ENCODE data around the gene FGD6. TPM values are rescaled to one million over a fixed set of nuclear protein-coding genes. Genes with fewer than 3 reads are reported as not detected.

The FGD6 gene
- total and polyA plus RNA-seq, 2 donors (not counting 1 experiment from before 2014, with no cell fraction given) = 3.3 to 4.7 TPM

DNA sequence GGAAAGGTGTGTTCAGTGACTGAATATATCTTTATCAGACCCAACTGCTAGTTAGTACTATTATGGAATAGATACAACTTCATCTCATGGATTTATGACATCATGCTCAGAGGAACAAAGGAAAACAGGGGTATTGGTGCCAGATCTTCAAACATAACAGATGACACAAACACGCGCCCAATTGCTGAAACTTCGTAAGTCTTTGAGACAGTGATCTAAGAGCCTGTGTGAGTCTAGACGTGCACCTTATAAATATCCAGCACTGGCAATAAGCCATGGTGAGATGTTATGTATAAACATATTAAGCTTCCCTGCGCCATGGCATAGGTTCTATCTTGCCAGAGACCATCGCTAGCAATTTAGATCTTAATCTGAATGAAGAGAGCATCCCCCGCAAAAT, 101.6 kb downstream of the FGD6 start:
- TF ChIP-seq EZH2 (IDR thresholded peaks at IDR 0.05; ENCODE audit: low read length, missing control alignments) = no peak
- TF ChIP-seq, protein P1, sequence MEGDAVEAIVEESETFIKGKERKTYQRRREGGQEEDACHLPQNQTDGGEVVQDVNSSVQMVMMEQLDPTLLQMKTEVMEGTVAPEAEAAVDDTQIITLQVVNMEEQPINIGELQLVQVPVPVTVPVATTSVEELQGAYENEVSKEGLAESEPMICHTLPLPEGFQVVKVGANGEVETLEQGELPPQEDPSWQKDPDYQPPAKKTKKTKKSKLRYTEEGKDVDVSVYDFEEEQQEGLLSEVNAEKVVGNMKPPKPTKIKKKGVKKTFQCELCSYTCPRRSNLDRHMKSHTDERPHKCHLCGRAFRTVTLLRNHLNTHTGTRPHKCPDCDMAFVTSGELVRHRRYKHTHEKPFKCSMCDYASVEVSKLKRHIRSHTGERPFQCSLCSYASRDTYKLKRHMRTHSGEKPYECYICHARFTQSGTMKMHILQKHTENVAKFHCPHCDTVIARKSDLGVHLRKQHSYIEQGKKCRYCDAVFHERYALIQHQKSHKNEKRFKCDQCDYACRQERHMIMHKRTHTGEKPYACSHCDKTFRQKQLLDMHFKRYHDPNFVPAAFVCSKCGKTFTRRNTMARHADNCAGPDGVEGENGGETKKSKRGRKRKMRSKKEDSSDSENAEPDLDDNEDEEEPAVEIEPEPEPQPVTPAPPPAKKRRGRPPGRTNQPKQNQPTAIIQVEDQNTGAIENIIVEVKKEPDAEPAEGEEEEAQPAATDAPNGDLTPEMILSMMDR (conservative IDR thresholded peaks at IDR 0.05 in 1 of 2, IDR thresholded peaks at IDR 0.05 in 1 of 2; ENCODE audit: low read depth in 1 of 2, low read length in 2 of 2) = no peak
- peak in 1 of 2 donors; percentile 11 for DNase-seq (ENCODE audit: low read depth in 2 of 2)
- Histone ChIP-seq H3K4me1 (ENCODE audit: control insufficient read depth, extremely low read depth, insufficient read depth, low read length) (peaks cover 14% of the 10 kb centered on the region), H3K9me3 (ENCODE audit: control insufficient read depth, insufficient read depth, low read depth, low read length) (no peaks in the 10 kb centered on the region), H3K27ac (ENCODE audit: insufficient read depth, low read length) (no peak overlapping the region), H4K20me1 (ENCODE audit: control insufficient read depth, extremely low read depth, insufficient read depth, low read length) (no peaks in the 10 kb centered on the region), H2AFZ (ENCODE audit: low read length) (no peak overlapping the region), H3K79me2 (ENCODE audit: control insufficient read depth, insufficient read depth, low read length) (no peaks in the 10 kb centered on the region), H3K4me3 (replicated peaks in 1 of 4; ENCODE audit: control extremely low read depth in 1 of 4, insufficient read depth in 1 of 4, low read depth in 3 of 4, low read length in 4 of 4) (no peak overlapping the region), H3K9ac (ENCODE audit: insufficient read depth, low read length) (no peak overlapping the region), H3K36me3 (ENCODE audit: control insufficient read depth, insufficient read depth, low read length) (no peaks in the 10 kb centered on the region), H3K27me3 (ENCODE audit: control insufficient read depth, insufficient read depth, low read length) (no peaks in the 10 kb centered on the region), H3K4me2 (ENCODE audit: extremely low read depth, insufficient read depth, low read length) (no peak overlapping the region)

DNA sequence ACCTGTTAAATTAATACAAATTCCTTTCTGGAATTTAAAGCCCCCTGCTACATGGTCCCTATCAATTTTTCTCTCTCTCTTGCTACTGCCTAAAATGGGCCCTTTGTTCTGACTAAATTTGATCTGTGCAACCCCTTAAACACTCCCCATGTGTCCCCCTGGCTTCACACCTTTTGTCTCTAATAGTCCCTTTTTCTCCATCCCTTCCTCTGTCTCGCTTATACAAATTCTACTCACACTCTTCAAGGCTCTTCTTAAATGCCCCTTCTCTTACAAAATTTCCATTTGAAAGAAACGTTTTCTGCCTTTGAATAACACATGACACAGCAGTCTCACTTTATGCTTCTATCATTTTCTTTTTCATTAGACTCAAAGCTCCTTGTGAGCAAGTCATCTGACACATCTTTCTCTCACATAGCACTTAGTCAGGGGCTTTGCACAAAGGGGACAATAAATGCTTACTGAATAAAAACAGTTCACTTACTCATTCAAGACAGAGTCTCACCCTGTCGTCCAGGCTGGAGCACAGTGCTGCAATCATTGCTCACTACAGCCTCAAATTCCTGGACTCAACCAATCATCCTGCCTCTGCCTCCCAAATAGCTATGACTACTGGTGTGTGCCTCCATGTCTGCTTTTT, 102.4 kb downstream of the FGD6 start:
- H3K27ac ChIP-seq (ENCODE audit: insufficient read depth, low read length) = no peak overlapping the region
- no peak overlapping the region for H3K4me2 ChIP-seq (ENCODE audit: extremely low read depth, insufficient read depth, low read length)
- H3K4me3 ChIP-seq (replicated peaks in 1 of 4; ENCODE audit: control extremely low read depth in 1 of 4, insufficient read depth in 1 of 4, low read depth in 3 of 4, low read length in 4 of 4) = no peak overlapping the region
- H3K9me3 ChIP-seq (ENCODE audit: control insufficient read depth, insufficient read depth, low read depth, low read length) = no peaks in the 10 kb centered on the region
- H3K36me3 ChIP-seq (ENCODE audit: control insufficient read depth, insufficient read depth, low read length) = no peaks in the 10 kb centered on the region
- TF ChIP-seq, protein P1 (conservative IDR thresholded peaks at IDR 0.05 in 1 of 2, IDR thresholded peaks at IDR 0.05 in 1 of 2; ENCODE audit: low read depth in 1 of 2, low read length in 2 of 2) = no peak
- TF ChIP-seq EZH2 (IDR thresholded peaks at IDR 0.05; ENCODE audit: low read length, missing control alignments) = no peak
- H3K4me1 ChIP-seq (ENCODE audit: control insufficient read depth, extremely low read depth, insufficient read depth, low read length) = peaks cover 14% of the 10 kb centered on the region
- no peaks in the 10 kb centered on the region for H3K27me3 ChIP-seq (ENCODE audit: control insufficient read depth, insufficient read depth, low read length)
- H4K20me1 ChIP-seq (ENCODE audit: control insufficient read depth, extremely low read depth, insufficient read depth, low read length) = no peaks in the 10 kb centered on the region
- no peaks in the 10 kb centered on the region for H3K79me2 ChIP-seq (ENCODE audit: control insufficient read depth, insufficient read depth, low read length)
- H3K9ac ChIP-seq (ENCODE audit: insufficient read depth, low read length) = no peak overlapping the region
- H2AFZ ChIP-seq (ENCODE audit: low read length) = no peak overlapping the region
- DNase-seq (ENCODE audit: low read depth in 2 of 2) = peak in 1 of 2 donors; percentile 34

DNA sequence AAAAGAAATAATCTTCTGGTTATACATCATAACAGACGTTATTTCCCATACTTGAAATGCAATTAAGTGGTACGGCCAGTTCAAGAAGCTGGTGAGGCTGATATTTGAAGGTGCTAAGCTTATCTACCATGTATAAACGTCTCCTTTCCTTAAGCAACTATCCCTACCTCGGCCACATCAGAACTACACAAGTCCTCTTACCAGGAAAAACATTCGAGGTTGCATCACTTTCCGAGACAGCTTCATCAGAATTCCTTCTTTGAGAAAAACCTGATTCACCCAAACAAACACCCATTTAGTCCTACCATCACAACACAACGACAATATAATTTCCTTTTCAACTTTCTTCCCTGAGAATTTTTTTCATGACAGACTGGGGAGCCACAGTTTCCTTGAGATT, 109.9 kb downstream of the FGD6 start:
- Histone ChIP-seq H3K4me1 (ENCODE audit: control insufficient read depth, extremely low read depth, insufficient read depth, low read length) (peaks cover 2% of the 10 kb centered on the region), H3K36me3 (ENCODE audit: control insufficient read depth, insufficient read depth, low read length) (no peaks in the 10 kb centered on the region), H3K9ac (ENCODE audit: insufficient read depth, low read length) (no peak overlapping the region), H3K4me3 (replicated peaks in 1 of 4; ENCODE audit: control extremely low read depth in 1 of 4, insufficient read depth in 1 of 4, low read depth in 3 of 4, low read length in 4 of 4) (no peak overlapping the region), H3K4me2 (ENCODE audit: extremely low read depth, insufficient read depth, low read length) (no peak overlapping the region), H3K79me2 (ENCODE audit: control insufficient read depth, insufficient read depth, low read length) (no peaks in the 10 kb centered on the region), H2AFZ (ENCODE audit: low read length) (no peak overlapping the region), H3K27ac (ENCODE audit: insufficient read depth, low read length) (no peak overlapping the region), H4K20me1 (ENCODE audit: control insufficient read depth, extremely low read depth, insufficient read depth, low read length) (no peaks in the 10 kb centered on the region), H3K9me3 (ENCODE audit: control insufficient read depth, insufficient read depth, low read depth, low read length) (no peaks in the 10 kb centered on the region), H3K27me3 (ENCODE audit: control insufficient read depth, insufficient read depth, low read length) (no peaks in the 10 kb centered on the region)
- TF ChIP-seq EZH2 (IDR thresholded peaks at IDR 0.05; ENCODE audit: low read length, missing control alignments) = no peak
- TF ChIP-seq, protein P1 (conservative IDR thresholded peaks at IDR 0.05 in 1 of 2, IDR thresholded peaks at IDR 0.05 in 1 of 2; ENCODE audit: low read depth in 1 of 2, low read length in 2 of 2) = no peak
- DNase-seq (ENCODE audit: low read depth in 2 of 2) = no peak

Data from fibroblast of lung (primary cell).